ENCODE data around the gene KLK3. TPM values are rescaled to one million over a fixed set of nuclear protein-coding genes. Genes with fewer than 3 reads are reported as not detected.
A peak's percentile ranks its signal among the peaks of the same experiment; 100 is the strongest.

Gene KLK3
- total and polyA plus RNA-seq, 2 experiments from 2014 or later = 0.19 TPM; not detected in 1

- TF ChIP-seq, protein P1, sequence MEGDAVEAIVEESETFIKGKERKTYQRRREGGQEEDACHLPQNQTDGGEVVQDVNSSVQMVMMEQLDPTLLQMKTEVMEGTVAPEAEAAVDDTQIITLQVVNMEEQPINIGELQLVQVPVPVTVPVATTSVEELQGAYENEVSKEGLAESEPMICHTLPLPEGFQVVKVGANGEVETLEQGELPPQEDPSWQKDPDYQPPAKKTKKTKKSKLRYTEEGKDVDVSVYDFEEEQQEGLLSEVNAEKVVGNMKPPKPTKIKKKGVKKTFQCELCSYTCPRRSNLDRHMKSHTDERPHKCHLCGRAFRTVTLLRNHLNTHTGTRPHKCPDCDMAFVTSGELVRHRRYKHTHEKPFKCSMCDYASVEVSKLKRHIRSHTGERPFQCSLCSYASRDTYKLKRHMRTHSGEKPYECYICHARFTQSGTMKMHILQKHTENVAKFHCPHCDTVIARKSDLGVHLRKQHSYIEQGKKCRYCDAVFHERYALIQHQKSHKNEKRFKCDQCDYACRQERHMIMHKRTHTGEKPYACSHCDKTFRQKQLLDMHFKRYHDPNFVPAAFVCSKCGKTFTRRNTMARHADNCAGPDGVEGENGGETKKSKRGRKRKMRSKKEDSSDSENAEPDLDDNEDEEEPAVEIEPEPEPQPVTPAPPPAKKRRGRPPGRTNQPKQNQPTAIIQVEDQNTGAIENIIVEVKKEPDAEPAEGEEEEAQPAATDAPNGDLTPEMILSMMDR (conservative IDR thresholded peaks at IDR 0.05; ENCODE audit: low read depth in 2 of 2) = 0 out of 4 replicates have a peak, but pooled peaks of 1 of the 2 experiments have one; percentile 3
These were observed 22.6 kb downstream of the KLK3 start (continued) for GRCh38 chr19:50877338-50877737.

DNA sequence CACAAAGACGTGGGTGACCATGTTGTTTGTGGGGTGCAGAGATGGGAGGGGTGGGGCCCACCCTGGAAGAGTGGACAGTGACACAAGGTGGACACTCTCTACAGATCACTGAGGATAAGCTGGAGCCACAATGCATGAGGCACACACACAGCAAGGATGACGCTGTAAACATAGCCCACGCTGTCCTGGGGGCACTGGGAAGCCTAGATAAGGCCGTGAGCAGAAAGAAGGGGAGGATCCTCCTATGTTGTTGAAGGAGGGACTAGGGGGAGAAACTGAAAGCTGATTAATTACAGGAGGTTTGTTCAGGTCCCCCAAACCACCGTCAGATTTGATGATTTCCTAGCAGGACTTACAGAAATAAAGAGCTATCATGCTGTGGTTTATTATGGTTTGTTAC, 24.1 kb downstream of the KLK3 start:
- Histone ChIP-seq H3K4me1 (ENCODE audit: insufficient read depth) (peaks cover 9% of the 10 kb centered on the region; the same call in 1 of the 2 replicates), H3K4me2 (no peak overlapping the region), H4K20me1 (replicated peaks; ENCODE audit: insufficient read depth) (no peaks in the 10 kb centered on the region), H3K36me3 (ENCODE audit: insufficient read depth) (no peaks in the 10 kb centered on the region), H3K79me2 (replicated peaks; ENCODE audit: insufficient read depth) (no peaks in the 10 kb centered on the region), H3F3A (replicated peaks; ENCODE audit: low read depth) (no peaks in the 10 kb centered on the region), H3K27me3 (ENCODE audit: insufficient read depth) (peaks cover 3% of the 10 kb centered on the region; the same call in 1 of the 2 replicates), H3K4me3 (no peak overlapping the region), H3K9me2 (ENCODE audit: insufficient read depth) (no peaks in the 10 kb centered on the region), H2AFZ (no peak overlapping the region), H3K27ac (ENCODE audit: low read depth) (no peak overlapping the region)
- Mint-ChIP-seq H3K36me3 (ENCODE audit: low read depth) (peaks cover 19% of the 10 kb centered on the region), H3K27me3 (ENCODE audit: insufficient read depth, low read depth, poor library complexity) (peaks cover 6% of the 10 kb centered on the region), H3K27ac (no peak overlapping the region), H3K9me3 (peaks cover 28% of the 10 kb centered on the region), H3K4me1 (no peaks in the 10 kb centered on the region), H3K4me3 (no peak overlapping the region)
- DNase-seq (ENCODE audit: low spot score) (no peak), ATAC-seq (no peak)
- TF ChIP-seq, protein P2, sequence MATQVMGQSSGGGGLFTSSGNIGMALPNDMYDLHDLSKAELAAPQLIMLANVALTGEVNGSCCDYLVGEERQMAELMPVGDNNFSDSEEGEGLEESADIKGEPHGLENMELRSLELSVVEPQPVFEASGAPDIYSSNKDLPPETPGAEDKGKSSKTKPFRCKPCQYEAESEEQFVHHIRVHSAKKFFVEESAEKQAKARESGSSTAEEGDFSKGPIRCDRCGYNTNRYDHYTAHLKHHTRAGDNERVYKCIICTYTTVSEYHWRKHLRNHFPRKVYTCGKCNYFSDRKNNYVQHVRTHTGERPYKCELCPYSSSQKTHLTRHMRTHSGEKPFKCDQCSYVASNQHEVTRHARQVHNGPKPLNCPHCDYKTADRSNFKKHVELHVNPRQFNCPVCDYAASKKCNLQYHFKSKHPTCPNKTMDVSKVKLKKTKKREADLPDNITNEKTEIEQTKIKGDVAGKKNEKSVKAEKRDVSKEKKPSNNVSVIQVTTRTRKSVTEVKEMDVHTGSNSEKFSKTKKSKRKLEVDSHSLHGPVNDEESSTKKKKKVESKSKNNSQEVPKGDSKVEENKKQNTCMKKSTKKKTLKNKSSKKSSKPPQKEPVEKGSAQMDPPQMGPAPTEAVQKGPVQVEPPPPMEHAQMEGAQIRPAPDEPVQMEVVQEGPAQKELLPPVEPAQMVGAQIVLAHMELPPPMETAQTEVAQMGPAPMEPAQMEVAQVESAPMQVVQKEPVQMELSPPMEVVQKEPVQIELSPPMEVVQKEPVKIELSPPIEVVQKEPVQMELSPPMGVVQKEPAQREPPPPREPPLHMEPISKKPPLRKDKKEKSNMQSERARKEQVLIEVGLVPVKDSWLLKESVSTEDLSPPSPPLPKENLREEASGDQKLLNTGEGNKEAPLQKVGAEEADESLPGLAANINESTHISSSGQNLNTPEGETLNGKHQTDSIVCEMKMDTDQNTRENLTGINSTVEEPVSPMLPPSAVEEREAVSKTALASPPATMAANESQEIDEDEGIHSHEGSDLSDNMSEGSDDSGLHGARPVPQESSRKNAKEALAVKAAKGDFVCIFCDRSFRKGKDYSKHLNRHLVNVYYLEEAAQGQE (IDR thresholded peaks at IDR 0.05; ENCODE audit: unreplicated experiment) = no peak
- no peak for TF ChIP-seq CREB1 (CRISPR knock-in tag; IDR thresholded peaks at IDR 0.05; ENCODE audit: low read depth)
- TF ChIP-seq, protein P3, sequence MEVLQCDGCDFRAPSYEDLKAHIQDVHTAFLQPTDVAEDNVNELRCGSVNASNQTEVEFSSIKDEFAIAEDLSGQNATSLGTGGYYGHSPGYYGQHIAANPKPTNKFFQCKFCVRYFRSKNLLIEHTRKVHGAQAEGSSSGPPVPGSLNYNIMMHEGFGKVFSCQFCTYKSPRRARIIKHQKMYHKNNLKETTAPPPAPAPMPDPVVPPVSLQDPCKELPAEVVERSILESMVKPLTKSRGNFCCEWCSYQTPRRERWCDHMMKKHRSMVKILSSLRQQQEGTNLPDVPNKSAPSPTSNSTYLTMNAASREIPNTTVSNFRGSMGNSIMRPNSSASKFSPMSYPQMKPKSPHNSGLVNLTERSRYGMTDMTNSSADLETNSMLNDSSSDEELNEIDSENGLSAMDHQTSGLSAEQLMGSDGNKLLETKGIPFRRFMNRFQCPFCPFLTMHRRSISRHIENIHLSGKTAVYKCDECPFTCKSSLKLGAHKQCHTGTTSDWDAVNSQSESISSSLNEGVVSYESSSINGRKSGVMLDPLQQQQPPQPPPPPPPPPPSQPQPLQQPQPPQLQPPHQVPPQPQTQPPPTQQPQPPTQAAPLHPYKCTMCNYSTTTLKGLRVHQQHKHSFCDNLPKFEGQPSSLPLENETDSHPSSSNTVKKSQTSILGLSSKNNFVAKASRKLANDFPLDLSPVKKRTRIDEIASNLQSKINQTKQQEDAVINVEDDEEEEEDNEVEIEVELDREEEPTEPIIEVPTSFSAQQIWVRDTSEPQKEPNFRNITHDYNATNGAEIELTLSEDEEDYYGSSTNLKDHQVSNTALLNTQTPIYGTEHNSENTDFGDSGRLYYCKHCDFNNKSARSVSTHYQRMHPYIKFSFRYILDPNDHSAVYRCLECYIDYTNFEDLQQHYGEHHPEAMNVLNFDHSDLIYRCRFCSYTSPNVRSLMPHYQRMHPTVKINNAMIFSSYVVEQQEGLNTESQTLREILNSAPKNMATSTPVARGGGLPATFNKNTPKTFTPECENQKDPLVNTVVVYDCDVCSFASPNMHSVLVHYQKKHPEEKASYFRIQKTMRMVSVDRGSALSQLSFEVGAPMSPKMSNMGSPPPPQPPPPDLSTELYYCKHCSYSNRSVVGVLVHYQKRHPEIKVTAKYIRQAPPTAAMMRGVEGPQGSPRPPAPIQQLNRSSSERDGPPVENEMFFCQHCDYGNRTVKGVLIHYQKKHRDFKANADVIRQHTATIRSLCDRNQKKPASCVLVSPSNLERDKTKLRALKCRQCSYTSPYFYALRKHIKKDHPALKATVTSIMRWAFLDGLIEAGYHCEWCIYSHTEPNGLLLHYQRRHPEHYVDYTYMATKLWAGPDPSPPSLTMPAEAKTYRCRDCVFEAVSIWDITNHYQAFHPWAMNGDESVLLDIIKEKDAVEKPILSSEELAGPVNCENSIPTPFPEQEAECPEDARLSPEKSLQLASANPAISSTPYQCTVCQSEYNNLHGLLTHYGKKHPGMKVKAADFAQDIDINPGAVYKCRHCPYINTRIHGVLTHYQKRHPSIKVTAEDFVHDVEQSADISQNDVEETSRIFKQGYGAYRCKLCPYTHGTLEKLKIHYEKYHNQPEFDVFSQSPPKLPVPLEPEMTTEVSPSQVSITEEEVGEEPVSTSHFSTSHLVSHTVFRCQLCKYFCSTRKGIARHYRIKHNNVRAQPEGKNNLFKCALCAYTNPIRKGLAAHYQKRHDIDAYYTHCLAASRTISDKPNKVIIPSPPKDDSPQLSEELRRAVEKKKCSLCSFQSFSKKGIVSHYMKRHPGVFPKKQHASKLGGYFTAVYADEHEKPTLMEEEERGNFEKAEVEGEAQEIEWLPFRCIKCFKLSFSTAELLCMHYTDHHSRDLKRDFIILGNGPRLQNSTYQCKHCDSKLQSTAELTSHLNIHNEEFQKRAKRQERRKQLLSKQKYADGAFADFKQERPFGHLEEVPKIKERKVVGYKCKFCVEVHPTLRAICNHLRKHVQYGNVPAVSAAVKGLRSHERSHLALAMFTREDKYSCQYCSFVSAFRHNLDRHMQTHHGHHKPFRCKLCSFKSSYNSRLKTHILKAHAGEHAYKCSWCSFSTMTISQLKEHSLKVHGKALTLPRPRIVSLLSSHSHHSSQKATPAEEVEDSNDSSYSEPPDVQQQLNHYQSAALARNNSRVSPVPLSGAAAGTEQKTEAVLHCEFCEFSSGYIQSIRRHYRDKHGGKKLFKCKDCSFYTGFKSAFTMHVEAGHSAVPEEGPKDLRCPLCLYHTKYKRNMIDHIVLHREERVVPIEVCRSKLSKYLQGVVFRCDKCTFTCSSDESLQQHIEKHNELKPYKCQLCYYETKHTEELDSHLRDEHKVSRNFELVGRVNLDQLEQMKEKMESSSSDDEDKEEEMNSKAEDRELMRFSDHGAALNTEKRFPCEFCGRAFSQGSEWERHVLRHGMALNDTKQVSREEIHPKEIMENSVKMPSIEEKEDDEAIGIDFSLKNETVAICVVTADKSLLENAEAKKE (CRISPR knock-in tag; IDR thresholded peaks at IDR 0.05) = no peak
- TF ChIP-seq POLR2AphosphoS5 (IDR thresholded peaks at IDR 0.05; ENCODE audit: low read depth) = no peak
- no peak for TF ChIP-seq STAT1 (IDR thresholded peaks at IDR 0.05; ENCODE audit: unreplicated experiment)
- no peak for TF ChIP-seq EZH2phosphoT487 (IDR thresholded peaks at IDR 0.05; ENCODE audit: unreplicated experiment)
- TF ChIP-seq, protein P4, sequence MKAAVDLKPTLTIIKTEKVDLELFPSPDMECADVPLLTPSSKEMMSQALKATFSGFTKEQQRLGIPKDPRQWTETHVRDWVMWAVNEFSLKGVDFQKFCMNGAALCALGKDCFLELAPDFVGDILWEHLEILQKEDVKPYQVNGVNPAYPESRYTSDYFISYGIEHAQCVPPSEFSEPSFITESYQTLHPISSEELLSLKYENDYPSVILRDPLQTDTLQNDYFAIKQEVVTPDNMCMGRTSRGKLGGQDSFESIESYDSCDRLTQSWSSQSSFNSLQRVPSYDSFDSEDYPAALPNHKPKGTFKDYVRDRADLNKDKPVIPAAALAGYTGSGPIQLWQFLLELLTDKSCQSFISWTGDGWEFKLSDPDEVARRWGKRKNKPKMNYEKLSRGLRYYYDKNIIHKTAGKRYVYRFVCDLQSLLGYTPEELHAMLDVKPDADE (IDR thresholded peaks at IDR 0.05) = no peak
- no peak for TF ChIP-seq ZNF331 (CRISPR knock-in tag; IDR thresholded peaks at IDR 0.05; ENCODE audit: low read depth)
- TF ChIP-seq, protein P1 (conservative IDR thresholded peaks at IDR 0.05; ENCODE audit: low read depth in 2 of 2) = no peak
- no peak for TF ChIP-seq EZH2 (IDR thresholded peaks at IDR 0.05; ENCODE audit: low read depth, unreplicated experiment)

All from GM23338 (cell line).